Panc1 (cell line): ENCODE data around the gene SUCLG2. TPM values are rescaled to one million over a fixed set of nuclear protein-coding genes. Genes with fewer than 3 reads are reported as not detected.

Experiments used
- ATAC-seq: fragments of 200-7000 bp; cut with Tn5 transposase; 2 replicates; pipeline ENCODE4 v1.9.1; 2020; ENCODE audit warnings: mild to moderate bottlenecking, moderate library complexity
- BruUV-seq: library from RNA; stranded (reverse); fragments of 400-500 nt; replicated peaks from 2 replicates; lab custom pipeline; 2021; lab: Mats Ljungman, UMichigan
- CTCF ChIA-PET: fragments of 300-600 bp; sonication (Branson Sonifier 250); formaldehyde crosslinking; loops from one replicate; lab custom pipeline; 2022; ENCODE audit warnings: antibody characterized with exemption; lab: Charles Lee
- POLR2A ChIA-PET: fragments of 300-600 bp; sonication (Branson Sonifier 250); formaldehyde crosslinking; loops from one replicate; lab custom pipeline; 2022; ENCODE audit warnings: antibody characterized with exemption; lab: Charles Lee
- DNase-seq: peaks from one replicate; pipeline ENCODE4 v3.0.0-alpha.2; 2010; ENCODE audit warnings: low read depth, low spot score
- H3K27ac ChIP-seq: 2 replicates; pipeline ENCODE4 v1.5.1; 2011; ENCODE audit warnings: mild to moderate bottlenecking, low read length, inconsistent platforms
- H3K27me3 ChIP-seq: fragments of 200-500 bp; sonication (Bioruptor generic); 2 replicates; pipeline ENCODE4 v1.6.0; 2014; ENCODE audit warnings: low read length, inconsistent platforms; ENCODE audit not compliant: control insufficient read depth, insufficient read depth
- H3K36me3 ChIP-seq: fragments of 200-500 bp; sonication (Bioruptor generic); 2 replicates; pipeline ENCODE4 v1.5.1; 2014; ENCODE audit warnings: inconsistent platforms, mild to moderate bottlenecking, low read length, moderate library complexity; ENCODE audit not compliant: control insufficient read depth, insufficient read depth
- H3K4me1 ChIP-seq: 2 replicates; pipeline ENCODE4 v1.5.1; 2011; ENCODE audit warnings: inconsistent platforms, mild to moderate bottlenecking, low read length, moderate library complexity; ENCODE audit not compliant: control insufficient read depth, insufficient read depth
- H3K4me3 ChIP-seq, 2 experiments: 2 replicates each; pipeline ENCODE4 v1.5.1; 2011 to 2012; ENCODE audit warnings: low read depth in 2 of 2, low read length in 2 of 2, mild to moderate bottlenecking in 2 of 2, inconsistent platforms in 1 of 2, moderate library complexity in 1 of 2
- H3K9me3 ChIP-seq: fragments of 200-500 bp; sonication (Bioruptor generic); 2 replicates; pipeline ENCODE4 v1.5.1; 2014; ENCODE audit warnings: low read depth, mild to moderate bottlenecking, inconsistent platforms, low read length, moderate library complexity; ENCODE audit not compliant: control insufficient read depth, insufficient read depth
- POLR2AphosphoS5 ChIP-seq: IDR thresholded peaks from 2 replicates; pipeline ENCODE4 v1.6.1; 2012; ENCODE audit warnings: mild to moderate bottlenecking, low read depth, low read length, moderate library complexity
- SIN3A ChIP-seq: IDR thresholded peaks from 2 replicates; pipeline ENCODE4 v1.6.1; 2012; ENCODE audit warnings: low read depth, mild to moderate bottlenecking, low read length, moderate library complexity, borderline replicate concordance; ENCODE audit not compliant: insufficient read depth
- TCF7L2 ChIP-seq: IDR thresholded peaks from 2 replicates; pipeline ENCODE4 v1.6.1; 2011; ENCODE audit warnings: mild to moderate bottlenecking, low read depth, low read length, inconsistent platforms
- in situ Hi-C: cut with HindIII; loops from 2 replicates; pipeline ENCODE4 v1.10.0; 2016; ENCODE audit warnings: low sequenced_read_pairs, low pct_unique_long_range_greater_than_20kb
- intact Hi-C: fragments of 100-400 bp; cut with micrococcal nuclease; formaldehyde crosslinking; loops from one replicate; pipeline ENCODE4 v1.10.0; 2022; ENCODE audit not compliant: unreplicated experiment
- total RNA-seq: library from RNA; stranded (reverse); gene quantifications from one replicate; pipeline ENCODE4 v1.2.1, GENCODE V29; 2021; ENCODE audit not compliant: unreplicated experiment
- TF ChIP-seq, protein P1 (sequence below): fragments of 450-650 bp; IDR thresholded peaks from 2 replicates; pipeline ENCODE4 v1.5.1; 2017; ENCODE audit warnings: mild to moderate bottlenecking
- TF ChIP-seq, protein P2 (sequence below), 2 experiments: IDR thresholded peaks; 2 replicates each; pipeline ENCODE4 v1.6.1; 2011 to 2012; ENCODE audit warnings: low read depth in 2 of 2, control low read depth in 1 of 2, low read length in 1 of 2, mild to moderate bottlenecking in 1 of 2, moderate library complexity in 1 of 2; ENCODE audit not compliant: insufficient read depth in 1 of 2

SUCLG2 gene
- total RNA-seq, 1 experiment from 2014 or later, result 28.3 TPM

DNA sequence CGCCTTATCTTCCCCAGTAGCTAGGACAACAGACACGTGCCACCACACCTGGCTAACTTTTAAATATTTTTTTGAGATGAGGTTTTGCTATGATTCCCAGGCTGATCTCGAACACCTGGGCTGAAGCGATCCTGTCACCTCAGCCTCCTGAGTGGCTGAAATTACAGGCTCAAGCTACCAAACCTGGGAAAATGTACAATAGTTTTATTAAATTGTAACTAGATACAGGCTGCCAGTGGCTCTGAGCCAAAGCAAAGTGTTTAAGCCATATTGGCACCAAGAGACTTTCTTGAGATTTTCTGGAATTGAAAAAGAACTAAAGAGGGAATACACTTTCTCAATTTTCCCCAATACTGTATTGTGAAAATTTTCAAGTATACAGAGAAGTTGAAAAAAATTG, 204.3 kb downstream of the SUCLG2 start:
- no TSS peak for BruUV-seq
- H3K9me3 ChIP-seq, result no peaks in the 10 kb centered on the region
- ChIA-PET CTCF (no interaction called here), POLR2A (no interaction called here)
- H3K4me1 ChIP-seq, result no peaks in the 10 kb centered on the region
- intact Hi-C loops (no loop called here), in situ Hi-C loops (no loop called here)
- no peak overlapping the region for H3K4me3 ChIP-seq
- H3K27me3 ChIP-seq, result no peaks in the 10 kb centered on the region
- H3K36me3 ChIP-seq, result no peaks in the 10 kb centered on the region
- TF ChIP-seq POLR2AphosphoS5 (no peak), TCF7L2 (no peak), SIN3A (no peak)
- TF ChIP-seq, protein P1, sequence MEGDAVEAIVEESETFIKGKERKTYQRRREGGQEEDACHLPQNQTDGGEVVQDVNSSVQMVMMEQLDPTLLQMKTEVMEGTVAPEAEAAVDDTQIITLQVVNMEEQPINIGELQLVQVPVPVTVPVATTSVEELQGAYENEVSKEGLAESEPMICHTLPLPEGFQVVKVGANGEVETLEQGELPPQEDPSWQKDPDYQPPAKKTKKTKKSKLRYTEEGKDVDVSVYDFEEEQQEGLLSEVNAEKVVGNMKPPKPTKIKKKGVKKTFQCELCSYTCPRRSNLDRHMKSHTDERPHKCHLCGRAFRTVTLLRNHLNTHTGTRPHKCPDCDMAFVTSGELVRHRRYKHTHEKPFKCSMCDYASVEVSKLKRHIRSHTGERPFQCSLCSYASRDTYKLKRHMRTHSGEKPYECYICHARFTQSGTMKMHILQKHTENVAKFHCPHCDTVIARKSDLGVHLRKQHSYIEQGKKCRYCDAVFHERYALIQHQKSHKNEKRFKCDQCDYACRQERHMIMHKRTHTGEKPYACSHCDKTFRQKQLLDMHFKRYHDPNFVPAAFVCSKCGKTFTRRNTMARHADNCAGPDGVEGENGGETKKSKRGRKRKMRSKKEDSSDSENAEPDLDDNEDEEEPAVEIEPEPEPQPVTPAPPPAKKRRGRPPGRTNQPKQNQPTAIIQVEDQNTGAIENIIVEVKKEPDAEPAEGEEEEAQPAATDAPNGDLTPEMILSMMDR, result no peak
- TF ChIP-seq, protein P2, sequence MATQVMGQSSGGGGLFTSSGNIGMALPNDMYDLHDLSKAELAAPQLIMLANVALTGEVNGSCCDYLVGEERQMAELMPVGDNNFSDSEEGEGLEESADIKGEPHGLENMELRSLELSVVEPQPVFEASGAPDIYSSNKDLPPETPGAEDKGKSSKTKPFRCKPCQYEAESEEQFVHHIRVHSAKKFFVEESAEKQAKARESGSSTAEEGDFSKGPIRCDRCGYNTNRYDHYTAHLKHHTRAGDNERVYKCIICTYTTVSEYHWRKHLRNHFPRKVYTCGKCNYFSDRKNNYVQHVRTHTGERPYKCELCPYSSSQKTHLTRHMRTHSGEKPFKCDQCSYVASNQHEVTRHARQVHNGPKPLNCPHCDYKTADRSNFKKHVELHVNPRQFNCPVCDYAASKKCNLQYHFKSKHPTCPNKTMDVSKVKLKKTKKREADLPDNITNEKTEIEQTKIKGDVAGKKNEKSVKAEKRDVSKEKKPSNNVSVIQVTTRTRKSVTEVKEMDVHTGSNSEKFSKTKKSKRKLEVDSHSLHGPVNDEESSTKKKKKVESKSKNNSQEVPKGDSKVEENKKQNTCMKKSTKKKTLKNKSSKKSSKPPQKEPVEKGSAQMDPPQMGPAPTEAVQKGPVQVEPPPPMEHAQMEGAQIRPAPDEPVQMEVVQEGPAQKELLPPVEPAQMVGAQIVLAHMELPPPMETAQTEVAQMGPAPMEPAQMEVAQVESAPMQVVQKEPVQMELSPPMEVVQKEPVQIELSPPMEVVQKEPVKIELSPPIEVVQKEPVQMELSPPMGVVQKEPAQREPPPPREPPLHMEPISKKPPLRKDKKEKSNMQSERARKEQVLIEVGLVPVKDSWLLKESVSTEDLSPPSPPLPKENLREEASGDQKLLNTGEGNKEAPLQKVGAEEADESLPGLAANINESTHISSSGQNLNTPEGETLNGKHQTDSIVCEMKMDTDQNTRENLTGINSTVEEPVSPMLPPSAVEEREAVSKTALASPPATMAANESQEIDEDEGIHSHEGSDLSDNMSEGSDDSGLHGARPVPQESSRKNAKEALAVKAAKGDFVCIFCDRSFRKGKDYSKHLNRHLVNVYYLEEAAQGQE (IDR thresholded peaks at IDR 0.05; ENCODE audit: insufficient read depth in 1 of 2, low read depth in 2 of 2, low read length in 1 of 2), result no peak
- no peak for ATAC-seq
- H3K27ac ChIP-seq, result no peak overlapping the region
- no peak for DNase-seq

DNA sequence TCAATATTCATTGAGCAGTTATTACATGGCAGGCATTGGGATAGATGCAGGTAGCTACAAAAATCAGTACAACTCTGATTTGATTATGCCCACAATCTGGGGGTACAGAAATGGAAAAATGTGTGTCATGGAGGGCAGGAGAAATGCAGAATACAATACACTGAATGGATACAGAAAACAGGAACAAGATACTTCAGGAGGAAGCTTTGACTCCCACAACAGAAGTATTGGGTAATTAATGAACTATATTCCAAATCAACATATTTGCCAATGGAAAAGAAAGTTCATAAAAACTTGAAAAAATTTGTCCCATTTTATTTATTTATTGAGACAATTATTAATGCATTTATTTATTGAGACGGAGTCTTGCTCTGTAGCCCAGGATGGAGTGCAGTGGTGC, 207.0 kb downstream of the SUCLG2 start:
- ChIA-PET POLR2A (no interaction called here), CTCF (no interaction called here)
- H3K9me3 ChIP-seq, result no peaks in the 10 kb centered on the region
- H3K27me3 ChIP-seq, result no peaks in the 10 kb centered on the region
- no peak overlapping the region for H3K4me3 ChIP-seq
- H3K36me3 ChIP-seq, result no peaks in the 10 kb centered on the region
- no peak for TF ChIP-seq SIN3A
- TF ChIP-seq, protein P1, result no peak
- TF ChIP-seq, protein P2 (IDR thresholded peaks at IDR 0.05; ENCODE audit: insufficient read depth in 1 of 2, low read depth in 2 of 2, low read length in 1 of 2), result no peak
- ATAC-seq (no peak), DNase-seq (no peak)
- intact Hi-C loops, result no loop called here
- H3K4me1 ChIP-seq, result no peaks in the 10 kb centered on the region
- no peak overlapping the region for H3K27ac ChIP-seq
- in situ Hi-C loops, result no loop called here
- no TSS peak for BruUV-seq
